T-helper 1 cell treated with Interleukin-12 subunit alpha and Interleukin-12 subunit beta and Interleukin-4 antibody, amounts not matched to agents 30 μg/mL and 1 μg/mL, for 36 hours (primary cell): ENCODE results near the gene DNM3.

Experiments
- H3K27ac Mint-ChIP-seq: one replicate; pipeline ENCODE4 v1.8.0; 2021; ENCODE audit warnings: mild to moderate bottlenecking, mixed read lengths
- H3K27me3 Mint-ChIP-seq: one replicate; pipeline ENCODE4 v1.8.0; 2021; ENCODE audit warnings: low read depth, mixed read lengths
- H3K36me3 Mint-ChIP-seq: one replicate; pipeline ENCODE4 v1.8.0; 2021; ENCODE audit warnings: low read depth, mixed read lengths
- H3K4me1 Mint-ChIP-seq: one replicate; pipeline ENCODE4 v1.8.0; 2021; ENCODE audit warnings: low read depth, mixed read lengths
- H3K4me3 Mint-ChIP-seq: one replicate; pipeline ENCODE4 v1.8.0; 2021; ENCODE audit warnings: mild to moderate bottlenecking, moderate library complexity, mixed read lengths
- H3K9me3 Mint-ChIP-seq: one replicate; pipeline ENCODE4 v1.8.0; 2021; ENCODE audit warnings: mixed read lengths

DNM3 gene

DNA sequence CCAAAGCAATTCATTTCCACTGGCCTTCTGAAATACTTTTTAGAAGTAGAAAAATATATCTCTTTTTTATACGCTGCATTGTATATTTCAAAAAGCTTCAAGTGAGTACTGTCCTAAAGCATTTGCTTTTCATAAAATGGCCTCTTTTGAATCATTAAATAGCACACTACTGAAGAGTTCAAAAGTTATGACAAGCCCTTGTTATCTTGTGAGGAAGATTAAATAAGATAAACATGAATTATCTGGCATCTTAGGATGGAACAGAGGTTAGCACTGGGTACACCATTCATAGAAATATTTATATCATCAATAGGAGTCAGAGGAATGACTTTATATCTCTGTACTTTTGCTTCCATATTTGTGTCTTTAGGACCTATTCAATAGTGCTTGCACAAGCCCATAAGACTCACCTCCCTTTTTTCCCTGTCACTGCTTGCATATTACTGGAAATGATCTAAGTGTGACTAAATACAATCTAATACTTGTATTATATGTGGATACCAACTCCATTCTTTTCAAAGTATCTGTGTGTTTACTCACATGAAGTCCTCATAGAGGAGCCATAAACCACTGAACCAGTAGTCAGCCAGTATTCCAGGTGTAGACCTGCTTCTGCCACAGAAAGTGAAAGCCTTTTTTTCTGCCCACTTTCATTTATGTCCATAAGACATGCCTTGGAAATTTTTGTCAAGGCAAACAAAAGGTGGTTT lies 305.0 kb downstream of the DNM3 start:
- Mint-ChIP-seq H3K27me3 (no peaks in the 10 kb centered on the region), H3K9me3 (no peaks in the 10 kb centered on the region), H3K4me3 (no peak overlapping the region), H3K4me1 (peaks cover 5% of the 10 kb centered on the region), H3K27ac (no peak overlapping the region), H3K36me3 (no peaks in the 10 kb centered on the region)

DNA sequence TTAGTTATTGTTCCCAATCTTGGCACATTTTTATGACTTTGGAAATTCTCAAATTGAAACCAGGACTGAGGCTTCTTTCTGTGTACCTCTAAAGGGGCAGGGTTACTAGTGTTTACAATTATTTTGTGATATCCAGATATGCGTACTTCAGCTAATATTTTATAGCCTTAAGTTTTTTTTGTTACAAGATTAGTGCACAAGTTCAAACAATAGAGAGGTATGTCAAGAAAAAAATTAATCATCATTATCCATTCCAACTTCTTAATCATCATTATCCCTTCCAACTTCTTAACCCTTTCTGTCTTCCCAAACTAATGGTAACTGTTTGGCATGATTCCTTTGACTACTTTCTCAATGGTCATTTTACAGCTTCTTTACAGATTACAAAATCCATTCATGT lies 306.2 kb downstream of the DNM3 start:
- Mint-ChIP-seq H3K4me1 (peaks cover 5% of the 10 kb centered on the region), H3K27ac (no peak overlapping the region), H3K9me3 (no peaks in the 10 kb centered on the region), H3K27me3 (no peaks in the 10 kb centered on the region), H3K4me3 (no peak overlapping the region), H3K36me3 (no peaks in the 10 kb centered on the region)

DNA sequence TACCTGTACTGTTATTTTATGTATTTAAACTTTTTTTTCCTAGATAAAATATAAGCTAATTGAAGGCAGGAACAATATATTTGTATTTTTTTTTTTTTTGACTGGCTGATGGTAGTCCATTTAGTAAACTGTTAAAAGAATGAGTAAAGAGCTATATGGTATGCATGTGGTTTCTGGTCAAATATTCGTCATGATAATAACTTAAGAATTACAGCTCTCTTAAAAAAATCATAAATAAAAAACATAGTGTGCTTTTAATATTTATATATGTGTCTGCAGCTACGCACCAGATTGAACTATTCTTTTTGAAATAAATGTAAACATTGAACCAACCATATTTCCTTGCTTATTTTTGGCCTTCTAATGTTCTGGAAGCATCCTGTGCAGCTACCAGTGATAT lies 306.9 kb downstream of the DNM3 start:
- Mint-ChIP-seq H3K27ac (no peak overlapping the region), H3K36me3 (no peaks in the 10 kb centered on the region), H3K9me3 (no peaks in the 10 kb centered on the region), H3K27me3 (no peaks in the 10 kb centered on the region), H3K4me3 (no peak overlapping the region), H3K4me1 (peaks cover 5% of the 10 kb centered on the region)

DNA sequence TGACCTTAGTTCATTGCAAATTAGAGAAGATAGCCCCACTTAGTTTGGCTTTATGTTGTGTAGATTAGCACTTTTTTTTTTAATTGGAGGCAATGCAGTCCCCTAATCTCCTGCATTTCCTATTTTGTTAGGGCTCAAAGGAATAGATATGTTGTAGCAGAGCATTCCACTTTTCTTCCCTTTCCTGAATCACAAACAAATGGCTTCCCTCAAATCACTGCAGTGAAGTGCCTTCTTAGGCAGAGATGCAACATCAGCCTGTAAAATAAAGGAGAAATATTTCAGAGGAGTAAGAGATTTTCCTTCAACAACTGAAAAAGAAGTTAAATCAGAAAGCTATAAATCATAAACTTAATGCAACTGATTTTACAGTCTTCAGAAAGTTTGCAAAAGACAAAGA lies 307.4 kb downstream of the DNM3 start:
- peaks cover 2% of the 10 kb centered on the region for H3K36me3 Mint-ChIP-seq
- H3K9me3 Mint-ChIP-seq = peaks cover 4% of the 10 kb centered on the region
- H3K4me3 Mint-ChIP-seq = no peak overlapping the region
- no peak overlapping the region for H3K27ac Mint-ChIP-seq
- H3K27me3 Mint-ChIP-seq = no peaks in the 10 kb centered on the region
- H3K4me1 Mint-ChIP-seq = peaks cover 5% of the 10 kb centered on the region

DNA sequence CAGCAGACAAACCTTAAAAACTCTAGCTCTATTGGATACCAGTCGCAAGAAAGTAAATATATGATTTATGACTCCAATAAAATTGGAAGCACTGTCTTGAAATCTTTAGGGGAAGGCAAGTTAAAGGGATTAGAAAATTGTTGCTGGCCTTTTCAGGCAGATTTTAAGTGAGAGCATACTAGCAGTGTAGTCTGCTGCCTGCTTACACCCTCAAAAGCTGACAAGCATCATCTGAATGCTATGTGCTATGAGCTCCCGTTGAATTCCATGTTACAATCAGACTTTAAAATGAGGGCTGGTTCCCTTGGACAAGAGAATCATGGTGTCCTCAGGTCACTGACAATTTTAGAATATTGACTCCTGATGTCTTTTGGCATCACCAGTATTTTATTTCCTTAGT lies 308.0 kb downstream of the DNM3 start:
- Mint-ChIP-seq H3K9me3 (peaks cover 4% of the 10 kb centered on the region), H3K27me3 (no peaks in the 10 kb centered on the region), H3K4me1 (peaks cover 6% of the 10 kb centered on the region), H3K36me3 (peaks cover 2% of the 10 kb centered on the region), H3K27ac (no peak overlapping the region), H3K4me3 (no peak overlapping the region)

DNA sequence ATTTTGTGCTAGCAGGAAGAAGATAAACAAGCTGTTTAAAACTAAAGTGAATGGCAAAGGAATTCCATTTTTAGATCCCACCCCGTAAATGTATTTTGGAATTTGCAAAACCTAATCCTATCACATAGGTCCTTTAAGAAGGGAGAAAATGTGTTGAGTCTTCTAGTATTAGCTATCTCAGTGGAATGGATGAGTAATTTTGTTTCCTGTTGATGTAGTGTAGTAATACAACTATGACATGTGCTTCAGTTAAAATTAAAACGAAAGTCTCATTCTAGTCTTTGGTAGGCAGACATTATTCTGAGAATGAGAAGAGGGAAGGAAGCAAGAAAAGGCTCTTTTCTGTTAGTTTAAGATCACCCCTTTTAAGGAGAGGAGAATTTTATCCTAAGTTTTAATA lies 313.3 kb downstream of the DNM3 start:
- Mint-ChIP-seq H3K36me3 (peaks cover 11% of the 10 kb centered on the region), H3K27me3 (no peaks in the 10 kb centered on the region), H3K4me1 (peaks cover 7% of the 10 kb centered on the region), H3K9me3 (peaks cover 7% of the 10 kb centered on the region), H3K4me3 (peak overlapping the region; percentile 43), H3K27ac (peak overlapping the region; percentile 91)

DNA sequence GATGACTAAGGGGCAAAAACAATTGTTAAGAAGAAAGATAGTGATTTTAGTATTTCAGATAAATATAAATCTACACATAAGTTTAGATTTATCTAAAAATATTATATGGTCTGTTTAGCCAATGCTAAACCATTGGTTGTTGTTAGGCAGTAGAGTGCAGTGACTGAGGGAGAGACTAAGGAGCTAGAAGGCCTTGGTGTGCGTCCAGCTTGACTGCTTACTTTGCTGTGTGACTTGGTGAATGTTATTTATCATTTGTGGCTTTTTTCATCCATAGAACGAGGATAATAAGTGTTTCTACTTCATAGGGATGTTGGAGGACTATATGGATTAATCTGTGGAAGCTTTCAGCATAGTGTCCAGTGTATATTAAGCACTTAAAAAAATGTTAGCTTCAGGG lies 314.5 kb downstream of the DNM3 start:
- H3K27ac Mint-ChIP-seq = no peak overlapping the region

DNA sequence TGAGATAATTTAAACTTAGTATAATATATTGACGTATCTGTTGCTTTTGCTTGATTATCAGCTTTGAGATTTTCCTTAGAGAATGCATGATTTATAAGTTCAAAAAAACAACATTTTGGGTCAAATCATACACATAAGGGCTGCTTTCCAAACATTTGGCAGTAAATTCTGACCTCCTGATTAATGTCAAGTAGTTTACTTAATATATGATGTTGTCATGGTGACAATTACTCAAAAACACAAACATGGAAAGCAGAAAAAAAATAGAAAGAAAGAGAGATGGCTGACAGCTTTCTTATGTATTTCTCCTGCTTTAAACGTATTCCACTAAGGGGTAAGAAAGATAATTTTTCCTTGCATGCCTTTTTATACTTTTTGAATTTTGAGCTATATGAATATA lies 320.9 kb downstream of the DNM3 start:
- H3K9me3 Mint-ChIP-seq = no peaks in the 10 kb centered on the region
- no peaks in the 10 kb centered on the region for H3K27me3 Mint-ChIP-seq
- H3K4me3 Mint-ChIP-seq = no peak overlapping the region
- H3K4me1 Mint-ChIP-seq = no peaks in the 10 kb centered on the region
- H3K27ac Mint-ChIP-seq = no peak overlapping the region
- H3K36me3 Mint-ChIP-seq = peaks cover 5% of the 10 kb centered on the region

More for the DNA sequence above, 314.5 kb downstream of the DNM3 start:
- H3K9me3 Mint-ChIP-seq = peaks cover 7% of the 10 kb centered on the region
- no peaks in the 10 kb centered on the region for H3K27me3 Mint-ChIP-seq
- peaks cover 11% of the 10 kb centered on the region for H3K36me3 Mint-ChIP-seq
- H3K4me3 Mint-ChIP-seq = no peak overlapping the region
- peaks cover 7% of the 10 kb centered on the region for H3K4me1 Mint-ChIP-seq

DNA sequence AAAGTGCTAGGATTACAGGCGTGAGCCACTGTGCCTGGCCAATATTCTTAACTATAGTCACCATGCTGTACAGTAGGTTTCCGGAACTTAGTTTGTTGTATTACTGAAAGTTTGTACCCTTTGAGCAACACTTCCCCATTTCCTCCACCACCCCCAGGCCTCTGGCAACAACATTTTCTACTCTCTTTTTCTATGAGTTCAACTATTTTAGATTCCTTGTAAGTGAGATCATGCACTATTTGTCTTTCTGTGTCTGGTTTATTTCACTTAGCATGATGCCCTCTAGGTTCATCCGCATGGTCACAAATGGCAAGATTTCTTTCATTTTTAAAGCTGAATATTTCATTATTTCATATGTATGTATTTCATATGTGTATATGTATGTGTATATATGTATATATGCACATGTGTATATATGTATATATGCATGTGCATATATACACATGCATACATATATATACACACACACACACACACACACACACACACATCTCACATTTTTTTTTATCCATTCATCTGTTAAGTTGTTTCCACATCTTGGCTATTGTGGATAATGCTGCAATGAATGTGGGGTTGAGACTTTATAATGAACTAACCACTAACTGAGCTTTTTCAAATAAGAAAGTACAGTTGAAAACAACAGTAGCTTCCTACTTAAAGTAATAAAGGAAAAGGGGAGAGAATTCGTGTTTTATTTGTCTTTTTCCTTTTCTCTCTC lies 322.4 kb downstream of the DNM3 start:
- Mint-ChIP-seq H3K36me3 (no peaks in the 10 kb centered on the region), H3K4me3 (no peak overlapping the region), H3K9me3 (no peaks in the 10 kb centered on the region), H3K4me1 (peaks cover 3% of the 10 kb centered on the region), H3K27ac (no peak overlapping the region), H3K27me3 (no peaks in the 10 kb centered on the region)

DNA sequence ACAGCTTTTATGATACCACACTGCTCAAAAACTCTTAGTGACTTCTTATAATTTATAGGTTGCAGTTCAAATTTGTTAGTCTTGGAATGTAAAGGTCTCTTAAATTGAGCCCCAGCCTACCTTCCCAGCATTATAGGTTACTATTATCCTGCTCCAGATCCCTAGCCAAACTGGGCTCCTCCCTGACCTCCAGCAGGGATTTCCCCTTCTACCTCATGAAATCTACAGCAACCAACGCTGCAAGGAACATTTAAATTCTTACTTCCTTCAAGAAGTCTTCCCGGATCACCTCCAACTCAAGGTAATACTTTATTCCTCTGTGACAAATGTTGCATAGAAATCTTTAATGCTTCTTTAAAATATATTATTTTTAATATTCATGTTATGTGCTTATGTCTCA lies 324.1 kb downstream of the DNM3 start:
- no peak overlapping the region for H3K4me3 Mint-ChIP-seq
- H3K9me3 Mint-ChIP-seq = no peaks in the 10 kb centered on the region
- H3K27ac Mint-ChIP-seq = no peak overlapping the region
- H3K4me1 Mint-ChIP-seq = peaks cover 3% of the 10 kb centered on the region
- H3K27me3 Mint-ChIP-seq = no peaks in the 10 kb centered on the region
- no peaks in the 10 kb centered on the region for H3K36me3 Mint-ChIP-seq

DNA sequence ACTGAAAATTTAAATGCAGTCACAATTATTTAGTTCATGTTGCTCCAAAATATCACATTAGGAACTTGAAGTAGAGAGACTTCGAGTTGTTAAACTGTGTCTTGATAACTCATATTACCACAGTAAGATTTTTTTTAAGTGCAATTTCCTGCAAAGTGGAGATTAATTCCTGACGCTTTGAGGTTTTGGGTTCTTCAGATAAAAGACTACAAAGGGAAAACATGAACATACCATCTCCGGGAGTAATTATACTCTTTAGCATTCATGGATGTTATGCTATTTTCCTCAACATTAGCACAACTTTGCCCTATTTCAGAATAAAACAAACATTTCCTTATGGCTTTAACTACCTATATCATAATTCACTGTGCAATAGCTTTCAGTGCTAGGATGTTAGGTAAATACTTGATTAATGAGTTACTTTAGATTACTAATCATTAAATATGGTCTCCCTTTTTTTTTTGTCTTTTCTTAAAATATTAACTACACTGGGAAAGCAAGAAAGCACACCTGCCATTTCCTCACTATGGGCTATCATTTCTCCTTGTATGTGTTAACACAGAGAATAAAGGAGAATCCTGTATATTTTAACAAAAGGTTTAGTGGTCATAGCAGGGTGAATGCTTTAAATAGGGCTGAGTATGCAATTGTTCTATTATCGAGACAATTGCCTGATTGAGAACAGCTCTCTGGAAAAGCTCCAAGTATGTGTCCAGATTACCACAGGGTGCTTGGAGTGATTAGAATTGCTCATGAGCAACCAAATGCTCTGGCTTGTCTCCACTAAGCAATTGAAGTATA lies 326.7 kb downstream of the DNM3 start:
- H3K36me3 Mint-ChIP-seq = peaks cover 3% of the 10 kb centered on the region
- H3K27me3 Mint-ChIP-seq = peaks cover 3% of the 10 kb centered on the region
- H3K9me3 Mint-ChIP-seq = no peaks in the 10 kb centered on the region
- no peak overlapping the region for H3K27ac Mint-ChIP-seq
- H3K4me1 Mint-ChIP-seq = peaks cover 3% of the 10 kb centered on the region
- no peak overlapping the region for H3K4me3 Mint-ChIP-seq

DNA sequence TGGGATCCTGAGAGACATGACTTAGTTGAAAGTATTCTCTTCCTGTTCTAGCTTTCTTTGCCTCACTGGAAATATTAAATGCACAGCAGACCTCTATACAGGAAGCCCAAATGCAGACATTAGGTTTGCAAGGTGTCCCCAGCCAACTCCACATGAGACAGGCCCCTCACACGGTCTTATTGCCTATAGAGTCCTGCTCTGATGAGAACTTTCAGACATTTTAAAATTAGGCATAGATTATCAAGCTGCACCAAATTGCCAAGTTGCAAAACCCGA lies 327.2 kb downstream of the DNM3 start:
- Mint-ChIP-seq H3K36me3 (peaks cover 5% of the 10 kb centered on the region), H3K4me3 (no peak overlapping the region), H3K27me3 (peaks cover 3% of the 10 kb centered on the region), H3K27ac (no peak overlapping the region), H3K9me3 (no peaks in the 10 kb centered on the region), H3K4me1 (peaks cover 3% of the 10 kb centered on the region)

DNA sequence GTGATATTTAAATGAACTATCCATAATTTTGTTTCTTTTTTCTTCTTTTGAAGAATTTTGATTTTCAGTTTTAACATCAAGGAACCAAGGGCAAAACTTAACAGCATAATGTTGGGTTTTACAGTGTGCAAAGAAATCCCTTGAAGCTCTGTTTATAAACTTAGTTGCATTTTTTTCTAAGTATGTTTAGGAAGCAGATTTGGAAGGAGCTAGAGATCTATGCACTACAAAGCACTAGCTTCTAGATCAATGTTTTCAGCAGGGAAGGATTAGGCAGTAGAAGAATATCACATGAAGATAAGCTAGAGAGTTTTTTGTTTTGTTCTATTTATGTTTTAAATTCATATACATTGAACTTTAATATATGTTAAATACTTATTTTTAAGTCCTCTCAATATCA lies 328.5 kb downstream of the DNM3 start:
- no peak overlapping the region for H3K27ac Mint-ChIP-seq
- peaks cover 3% of the 10 kb centered on the region for H3K4me1 Mint-ChIP-seq
- peaks cover 3% of the 10 kb centered on the region for H3K9me3 Mint-ChIP-seq
- peaks cover 7% of the 10 kb centered on the region for H3K36me3 Mint-ChIP-seq
- H3K27me3 Mint-ChIP-seq = peaks cover 3% of the 10 kb centered on the region
- no peak overlapping the region for H3K4me3 Mint-ChIP-seq

DNA sequence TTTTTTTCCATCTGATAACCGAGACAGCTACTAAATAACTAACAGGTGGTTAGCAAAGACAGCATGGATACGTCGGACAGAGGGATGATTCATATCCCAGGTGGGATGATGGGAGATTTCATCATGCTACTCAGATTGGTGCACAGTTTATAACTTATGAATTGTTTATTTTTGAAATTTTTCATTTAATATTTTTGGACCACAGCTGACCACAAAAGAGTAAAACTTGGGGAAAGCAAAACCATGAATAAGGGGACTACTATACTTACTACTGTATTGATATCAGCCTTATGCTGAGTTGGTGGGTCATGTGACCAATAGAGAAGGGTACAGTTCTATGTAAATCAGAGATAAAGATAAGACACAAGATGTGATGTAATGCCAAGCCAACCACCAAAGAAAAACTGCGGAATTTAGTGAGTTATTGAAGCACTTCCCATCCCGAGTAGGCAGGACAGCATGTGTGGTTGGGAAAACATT lies 331.1 kb downstream of the DNM3 start:
- Mint-ChIP-seq H3K36me3 (peaks cover 7% of the 10 kb centered on the region), H3K27me3 (peaks cover 3% of the 10 kb centered on the region), H3K4me3 (no peak overlapping the region), H3K27ac (no peak overlapping the region), H3K4me1 (peaks cover 3% of the 10 kb centered on the region), H3K9me3 (peaks cover 3% of the 10 kb centered on the region)

DNA sequence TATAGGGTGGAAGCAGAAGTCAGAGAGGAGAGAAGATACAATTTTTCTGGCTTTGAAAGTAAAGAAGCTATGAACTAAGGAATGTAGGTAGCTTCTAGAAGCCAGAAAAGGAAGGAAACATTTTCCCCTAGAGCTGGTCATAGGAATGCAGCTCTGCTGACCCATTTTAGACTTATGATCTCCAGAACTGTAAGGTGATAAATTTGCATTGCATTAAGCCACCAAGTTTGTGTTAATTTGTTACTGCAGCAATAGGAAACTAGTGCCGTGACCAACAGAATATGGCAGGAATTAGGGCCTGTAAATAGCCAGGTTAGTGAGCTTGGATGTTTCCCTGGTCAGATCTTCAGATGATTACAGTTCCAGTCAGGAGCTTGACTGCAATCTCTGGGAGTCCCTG lies 334.9 kb downstream of the DNM3 start:
- peaks cover 9% of the 10 kb centered on the region for H3K4me1 Mint-ChIP-seq
- peaks cover 8% of the 10 kb centered on the region for H3K36me3 Mint-ChIP-seq
- no peak overlapping the region for H3K4me3 Mint-ChIP-seq
- H3K9me3 Mint-ChIP-seq = peaks cover 3% of the 10 kb centered on the region
- no peak overlapping the region for H3K27ac Mint-ChIP-seq
- H3K27me3 Mint-ChIP-seq = no peaks in the 10 kb centered on the region
